Spleen (tissue), 11 donors: ENCODE measurements around the gene FBH1. TPM values are rescaled to one million over a fixed set of nuclear protein-coding genes. Genes with fewer than 3 reads are reported as not detected.

Experiments used
- DNase-seq: peaks from one replicate; pipeline ENCODE4 v3.0.0-alpha.2; 2020
- H3K27ac ChIP-seq, 8 donors: fragments of 200-600 bp; sonication (generic) in 7 of 8; 1 replicate in 4 of 8; 2 replicates in 4 of 8; pipeline versions ENCODE4 v1.5.0 to v1.8.0; 2016 to 2021; ENCODE audit warnings: inconsistent platforms in 4 of 8, mild to moderate bottlenecking in 4 of 8, moderate library complexity in 1 of 8
- H3K27me3 ChIP-seq, 7 donors: fragments of 200-600 bp; sonication (generic) in 6 of 7; replicated peaks in 1 of 7; 1 replicate in 4 of 7; 2 replicates in 3 of 7; pipeline versions ENCODE4 v1.5.0 to v1.8.0; 2016 to 2021; ENCODE audit warnings: inconsistent platforms in 3 of 7, mild to moderate bottlenecking in 1 of 7
- H3K36me3 ChIP-seq, 6 donors: fragments of 200-600 bp; sonication (generic) in 5 of 6; 1 replicate in 4 of 6; 2 replicates in 2 of 6; pipeline versions ENCODE4 v1.5.0 to v1.8.0; 2016 to 2021; ENCODE audit warnings: inconsistent platforms in 2 of 6
- H3K4me1 ChIP-seq, 6 donors: fragments of 200-600 bp; sonication (generic) in 5 of 6; 1 replicate in 3 of 6; 2 replicates in 3 of 6; pipeline versions ENCODE4 v1.5.0 to v1.8.0; 2016 to 2021; ENCODE audit warnings: inconsistent platforms in 3 of 6
- H3K4me3 ChIP-seq, 8 donors: fragments of 200-600 bp; sonication (generic) in 7 of 8; 1 replicate in 4 of 8; 2 replicates in 4 of 8; pipeline versions ENCODE4 v1.5.0 to v1.8.0; 2016 to 2021; ENCODE audit warnings: inconsistent platforms in 4 of 8, mild to moderate bottlenecking in 4 of 8, moderate library complexity in 2 of 8
- H3K9me3 ChIP-seq, 8 donors: fragments of 200-600 bp; sonication (generic) in 7 of 8; 1 replicate in 4 of 8; 2 replicates in 4 of 8; pipeline versions ENCODE4 v1.5.0 to v1.8.0; 2016 to 2021; ENCODE audit warnings: inconsistent platforms in 4 of 8
- POLR2A ChIP-seq, 3 donors: fragments of 450-650 bp; IDR thresholded peaks; one replicate each; pipeline ENCODE4 v1.5.1; 2017; ENCODE audit warnings: antibody characterized with exemption in 3 of 3, mild to moderate bottlenecking in 1 of 3
- POLR2AphosphoS5 ChIP-seq, 3 donors: sonication (generic); formaldehyde crosslinking; IDR thresholded peaks; one replicate each; pipeline ENCODE4 v1.5.1; 2017; ENCODE audit warnings: antibody characterized with exemption in 3 of 3
- WGBS, 5 donors: extraction: QIAGEN DNeasy Blood & Tissue Kit in 3 of 5; methylation state at CpG; one replicate each; pipeline versions ENCODE4 v1.1.5 to v1.1.7; 2013 to 2018; 5-methylcytosine and 5-hydroxymethylcytosine counted together
- intact Hi-C: fragments of 100-400 bp; cut with DNase I; formaldehyde crosslinking; loops from one replicate; pipeline ENCODE4 v1.15.0; 2023; ENCODE audit warnings: low total_unique reads
- polyA plus RNA-seq, 3 donors: library from polyadenylated mRNA; stranded (reverse); fragments of 200-250 nt; gene quantifications; one replicate each; pipeline ENCODE4 v1.2.1, GENCODE V29; 2013
- total RNA-seq, 7 donors: library from RNA; depleted of rRNA in 3 of 7; stranded (reverse); fragments of >200 nt in 3 of 7; fragmentation: NEBNext Ultra II Directional in 4 of 7; extraction: Animal tissue kit (Norgen Biotek cat#: 25700) in 4 of 7; gene quantifications; one replicate each; pipeline versions ENCODE4 v1.1.0 to v1.2.1, GENCODE V29; 2016 to 2021
- TF ChIP-seq, protein P1 (sequence below), 11 experiments: fragments of 200-600 bp in 7 of 11; fragments of 450-650 bp in 4 of 11; sonication (generic) in 4 of 11; IDR thresholded peaks in 8 of 11; conservative IDR thresholded peaks in 3 of 11; 1 replicate in 7 of 11; 2 replicates in 4 of 11; pipeline versions ENCODE4 v1.4.0 to v1.8.0; 2016 to 2021; ENCODE audit warnings: antibody characterized with exemption in 11 of 11, inconsistent platforms in 4 of 11, mild to moderate bottlenecking in 1 of 11
- donor health status: healthy with polysubstance abuse.
- donor health status: DM: no; HTN: no; CAD: no; lungs with moderate emphysema.
- donor health status: DM: no; HTN: no; CAD: no.
- donor health status: Bipolar disorder and iron deficiency.
- donor health status: healthy.
- donor health status: DM: no; HTN: no; CAD: no.
- donor health status: DM: yes; HTN: yes; CAD: no.

Gene FBH1
- total and polyA plus RNA-seq, 10 donors, result 33.4 to 118 (median 103) TPM

DNA sequence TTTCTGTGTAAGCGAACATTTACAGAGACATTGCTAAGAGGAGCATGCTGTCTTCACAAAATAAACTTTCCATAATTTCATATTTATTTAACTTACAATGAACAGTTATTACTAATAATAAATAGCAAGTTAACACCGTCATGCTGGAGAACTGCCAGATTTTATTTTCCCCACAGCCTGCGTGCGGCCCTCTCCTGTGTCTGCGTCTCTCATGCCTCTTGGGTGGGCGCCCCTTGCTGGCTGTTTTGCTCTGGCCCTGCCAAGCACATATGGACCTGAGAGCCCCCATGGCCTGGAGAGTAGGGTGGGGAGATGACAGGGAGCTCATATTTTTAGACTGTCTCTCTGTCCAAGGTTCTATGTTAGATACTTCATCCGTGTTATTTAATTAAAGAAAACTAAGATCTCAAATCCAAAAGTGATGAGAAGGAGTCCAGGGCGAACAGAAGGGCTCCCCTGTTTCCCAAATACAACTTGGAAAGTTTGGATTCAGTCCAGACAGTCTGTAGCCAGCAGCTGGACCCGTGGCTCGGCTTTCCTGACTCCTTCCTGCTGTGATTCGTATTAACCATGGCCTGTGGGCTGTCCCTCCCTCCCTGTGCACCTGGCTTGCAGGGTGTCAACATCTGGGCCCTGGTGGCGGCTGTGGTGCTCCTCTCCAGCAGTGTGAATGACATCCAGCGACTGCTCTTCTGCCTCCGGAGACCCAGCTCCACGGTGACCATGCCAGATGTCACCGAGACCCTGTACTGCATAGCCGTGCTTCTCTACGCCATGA, 20.5 kb downstream of the FBH1 start:
- H3K4me1 ChIP-seq, result peaks cover 0 to 17% (median 9%) of the 10 kb centered on the region in 6 donors
- H3K27me3 ChIP-seq, result no peaks in the 10 kb centered on the region
- H3K27ac ChIP-seq, result no peak overlapping the region
- no peak overlapping the region for H3K4me3 ChIP-seq
- no peaks in the 10 kb centered on the region for H3K9me3 ChIP-seq
- 84 to 94% (median 92%) methylated on average over 14 to 18 of the region's 18 CpGs for whole genome bisulfite sequencing, 5 donors
- intact Hi-C loops, result no loop called here
- DNase-seq, result no peak
- H3K36me3 ChIP-seq, result peaks cover 7 to 100% (median 82%) of the 10 kb centered on the region in 6 donors
- TF ChIP-seq POLR2AphosphoS5 (IDR thresholded peaks at IDR 0.05) (no peak), POLR2A (IDR thresholded peaks at IDR 0.05) (no peak)
- TF ChIP-seq, protein P1, sequence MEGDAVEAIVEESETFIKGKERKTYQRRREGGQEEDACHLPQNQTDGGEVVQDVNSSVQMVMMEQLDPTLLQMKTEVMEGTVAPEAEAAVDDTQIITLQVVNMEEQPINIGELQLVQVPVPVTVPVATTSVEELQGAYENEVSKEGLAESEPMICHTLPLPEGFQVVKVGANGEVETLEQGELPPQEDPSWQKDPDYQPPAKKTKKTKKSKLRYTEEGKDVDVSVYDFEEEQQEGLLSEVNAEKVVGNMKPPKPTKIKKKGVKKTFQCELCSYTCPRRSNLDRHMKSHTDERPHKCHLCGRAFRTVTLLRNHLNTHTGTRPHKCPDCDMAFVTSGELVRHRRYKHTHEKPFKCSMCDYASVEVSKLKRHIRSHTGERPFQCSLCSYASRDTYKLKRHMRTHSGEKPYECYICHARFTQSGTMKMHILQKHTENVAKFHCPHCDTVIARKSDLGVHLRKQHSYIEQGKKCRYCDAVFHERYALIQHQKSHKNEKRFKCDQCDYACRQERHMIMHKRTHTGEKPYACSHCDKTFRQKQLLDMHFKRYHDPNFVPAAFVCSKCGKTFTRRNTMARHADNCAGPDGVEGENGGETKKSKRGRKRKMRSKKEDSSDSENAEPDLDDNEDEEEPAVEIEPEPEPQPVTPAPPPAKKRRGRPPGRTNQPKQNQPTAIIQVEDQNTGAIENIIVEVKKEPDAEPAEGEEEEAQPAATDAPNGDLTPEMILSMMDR (IDR thresholded peaks at IDR 0.05 in 8 of 11, conservative IDR thresholded peaks at IDR 0.05 in 3 of 11), result no peak

DNA sequence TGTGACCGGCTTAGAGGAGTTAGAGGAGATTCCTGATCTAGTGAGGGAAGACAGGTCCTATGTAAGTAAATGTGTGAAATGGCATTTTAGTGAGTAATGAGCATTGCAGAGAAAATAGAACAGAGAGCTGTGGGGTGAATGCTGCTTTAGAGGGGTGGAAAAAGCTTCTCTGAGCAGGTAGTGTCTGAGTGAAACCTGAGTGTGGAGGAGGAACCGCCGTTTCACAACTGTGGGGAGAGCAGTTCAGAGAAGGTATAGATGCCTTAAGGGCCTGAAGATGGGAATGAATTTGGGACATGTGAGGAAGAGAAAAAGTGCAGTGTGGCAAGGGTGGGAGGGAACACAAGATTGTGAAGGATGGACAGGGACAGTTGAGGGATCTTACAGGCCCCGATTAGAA, 21.6 kb downstream of the FBH1 start:
- 90 to 98% (median 94%) methylated on average over 4 of the region's 4 CpGs for WGBS, 5 donors
- DNase-seq, result no peak
- TF ChIP-seq POLR2A (IDR thresholded peaks at IDR 0.05) (no peak), POLR2AphosphoS5 (IDR thresholded peaks at IDR 0.05) (no peak)
- TF ChIP-seq, protein P1 (IDR thresholded peaks at IDR 0.05 in 8 of 11, conservative IDR thresholded peaks at IDR 0.05 in 3 of 11), result no peak
- H3K36me3 ChIP-seq, result peaks cover 7 to 100% (median 81%) of the 10 kb centered on the region in 6 donors
- intact Hi-C loops, result no loop called here
- H3K9me3 ChIP-seq, result no peaks in the 10 kb centered on the region
- H3K4me1 ChIP-seq, result peaks cover 0 to 5% (median under 1%) of the 10 kb centered on the region in 6 donors
- H3K27me3 ChIP-seq, result no peaks in the 10 kb centered on the region
- H3K27ac ChIP-seq, result no peak overlapping the region
- H3K4me3 ChIP-seq, result no peak overlapping the region

DNA sequence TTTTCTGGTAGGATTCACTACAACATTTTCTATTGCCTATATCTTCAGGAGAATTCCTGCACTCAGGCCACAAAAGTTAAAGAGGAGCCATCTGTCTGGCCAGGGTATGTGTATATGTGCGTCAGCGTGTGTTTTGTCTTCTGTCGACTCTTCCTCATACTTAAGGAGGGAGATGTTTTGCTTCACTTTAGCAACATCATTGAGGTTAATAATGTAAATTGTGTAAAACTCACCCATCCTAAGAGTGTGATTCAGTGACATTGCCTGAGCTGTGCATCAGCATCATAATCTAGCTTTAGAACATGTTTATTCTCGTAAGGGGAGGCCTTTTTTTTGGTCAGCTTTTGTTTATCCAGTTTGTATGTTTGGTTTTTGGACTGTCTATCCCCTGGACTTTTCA, 23.7 kb downstream of the FBH1 start:
- H3K36me3 ChIP-seq, result peaks cover 10 to 100% (median 95%) of the 10 kb centered on the region in 6 donors
- H3K27ac ChIP-seq, result no peak overlapping the region
- no peaks in the 10 kb centered on the region for H3K4me1 ChIP-seq
- no peak for DNase-seq
- no peaks in the 10 kb centered on the region for H3K27me3 ChIP-seq
- TF ChIP-seq POLR2A (IDR thresholded peaks at IDR 0.05) (no peak), POLR2AphosphoS5 (IDR thresholded peaks at IDR 0.05) (no peak)
- TF ChIP-seq, protein P1 (IDR thresholded peaks at IDR 0.05 in 8 of 11, conservative IDR thresholded peaks at IDR 0.05 in 3 of 11), result no peak
- 91 to 99% (median 95%) methylated on average over 4 of the region's 4 CpGs for WGBS, 5 donors
- H3K4me3 ChIP-seq, result no peak overlapping the region
- H3K9me3 ChIP-seq, result no peaks in the 10 kb centered on the region
- intact Hi-C loops, result no loop called here

DNA sequence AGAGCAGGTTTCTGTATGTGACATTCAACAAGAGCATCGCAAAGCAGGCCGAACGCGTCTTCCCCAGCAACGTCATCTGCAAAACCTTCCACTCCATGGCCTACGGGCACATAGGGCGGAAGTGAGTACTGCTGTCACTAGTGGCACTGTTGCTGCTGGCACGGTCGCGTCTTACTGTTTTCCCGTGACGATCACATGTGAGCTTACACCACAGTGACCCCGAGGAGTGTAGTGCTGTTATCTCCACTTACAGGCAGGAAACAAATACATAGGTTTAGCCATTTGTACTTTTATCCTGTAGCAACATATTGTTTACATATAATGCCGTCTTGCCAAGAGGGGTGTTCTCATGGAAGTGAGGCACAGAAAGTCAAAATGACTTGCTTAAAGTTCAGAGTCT, 25.4 kb downstream of the FBH1 start:
- DNase-seq, result no peak
- peaks cover 6 to 100% (median 92%) of the 10 kb centered on the region in 6 donors for H3K36me3 ChIP-seq
- no peaks in the 10 kb centered on the region for H3K27me3 ChIP-seq
- 89 to 98% (median 92%) methylated on average over 14 of the region's 14 CpGs for WGBS, 5 donors
- intact Hi-C loops, result no loop called here
- no peaks in the 10 kb centered on the region for H3K9me3 ChIP-seq
- H3K27ac ChIP-seq, result no peak overlapping the region
- H3K4me1 ChIP-seq, result no peaks in the 10 kb centered on the region
- no peak overlapping the region for H3K4me3 ChIP-seq
- no peak for TF ChIP-seq POLR2AphosphoS5 (IDR thresholded peaks at IDR 0.05)
- TF ChIP-seq POLR2A (IDR thresholded peaks at IDR 0.05), result no peak
- TF ChIP-seq, protein P1 (IDR thresholded peaks at IDR 0.05 in 8 of 11, conservative IDR thresholded peaks at IDR 0.05 in 3 of 11), result no peak
